HG03045 (cell line): Measurements from ENCODE around the gene RRAS2.

ENCODE experiments used
- ATAC-seq: cut with Tn5 transposase; IDR thresholded peaks from one replicate; pipeline ENCODE4 v1.9.1; 2021; ENCODE audit warnings: mild to moderate bottlenecking, moderate library complexity; ENCODE audit not compliant: unreplicated experiment

RRAS2 gene

DNA sequence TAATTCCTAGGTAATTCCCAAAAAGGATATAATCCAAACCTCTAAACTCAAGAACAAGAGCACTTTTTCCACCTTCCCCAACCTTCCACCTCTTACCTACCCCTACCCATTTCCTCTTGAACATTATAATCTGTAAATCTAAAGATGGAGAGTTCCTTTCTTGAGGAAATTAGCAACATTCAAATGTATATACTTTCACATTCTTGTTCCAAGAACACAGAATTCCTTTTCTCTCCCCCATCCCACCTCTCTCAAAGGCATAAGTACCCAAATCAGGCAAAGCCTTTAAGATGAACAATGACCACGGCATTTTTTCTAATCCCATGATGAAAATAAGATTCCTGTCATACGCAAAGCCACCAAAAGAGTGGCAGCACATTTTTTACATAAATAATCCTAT lies 18.3 kb downstream of the RRAS2 start:
- ATAC-seq, result no peak

DNA sequence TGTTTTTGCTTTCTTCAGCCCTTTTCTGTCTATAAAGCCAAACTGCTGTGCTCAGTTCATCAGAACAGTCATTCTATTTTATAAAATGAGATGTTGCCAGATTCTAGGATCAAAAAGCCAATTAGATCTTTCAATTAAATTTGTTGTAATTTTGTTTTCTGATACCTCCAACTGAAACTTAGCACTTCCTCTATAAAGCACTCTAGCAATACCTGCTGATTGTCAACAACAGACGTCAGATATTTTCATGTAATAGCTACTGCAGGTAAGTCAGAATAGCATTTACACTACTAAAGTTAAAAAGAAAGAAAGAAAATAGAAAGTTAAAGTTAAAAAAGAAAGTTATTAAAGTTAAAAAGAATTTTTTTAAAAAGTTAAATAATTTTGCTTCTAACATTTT lies 19.6 kb downstream of the RRAS2 start:
- ATAC-seq, result no peak

DNA sequence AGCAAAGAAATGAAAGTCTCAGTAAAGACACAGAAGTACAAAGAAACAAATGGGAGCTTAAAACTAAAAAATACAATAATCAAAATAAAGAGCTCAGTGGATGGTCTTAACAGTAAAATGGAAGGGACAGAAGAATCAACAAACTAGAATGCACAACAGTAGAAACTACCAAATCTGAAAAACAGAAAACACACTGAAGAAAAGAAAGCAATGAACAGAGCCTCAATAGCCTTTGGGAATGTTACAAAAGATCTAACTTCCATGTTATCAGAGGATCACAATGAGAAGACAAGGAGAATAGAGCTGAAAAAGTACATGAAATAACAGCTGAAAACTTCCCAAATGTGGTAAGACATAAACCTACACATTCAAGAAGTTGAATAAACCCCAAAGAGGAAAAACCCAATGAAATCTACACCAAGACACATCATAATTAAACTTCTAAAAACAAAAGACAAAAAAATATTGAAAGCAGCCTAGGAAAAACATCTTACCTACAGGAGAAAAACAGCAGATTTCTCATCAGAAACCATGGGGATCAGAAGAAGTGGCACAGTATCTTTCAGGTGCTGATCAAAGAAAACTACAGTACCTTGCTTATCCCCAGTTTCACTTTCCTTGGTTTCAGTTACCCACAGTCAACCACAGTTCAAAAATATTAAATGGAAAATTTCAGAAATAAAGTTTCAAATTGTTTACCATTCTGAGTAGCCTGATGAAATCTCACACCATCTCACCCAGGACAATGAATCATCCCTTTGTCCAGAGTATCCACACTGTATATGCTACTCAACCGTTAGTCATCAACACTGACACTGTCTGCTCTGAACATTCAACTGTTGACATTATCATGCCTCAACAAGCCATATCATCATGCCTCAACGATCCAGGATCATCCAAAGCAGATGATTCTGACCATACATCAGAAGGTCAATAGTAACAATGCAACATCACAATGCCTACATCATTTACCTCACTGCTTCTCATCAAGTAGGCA lies 22.2 kb downstream of the RRAS2 start:
- ATAC-seq, result no peak

DNA sequence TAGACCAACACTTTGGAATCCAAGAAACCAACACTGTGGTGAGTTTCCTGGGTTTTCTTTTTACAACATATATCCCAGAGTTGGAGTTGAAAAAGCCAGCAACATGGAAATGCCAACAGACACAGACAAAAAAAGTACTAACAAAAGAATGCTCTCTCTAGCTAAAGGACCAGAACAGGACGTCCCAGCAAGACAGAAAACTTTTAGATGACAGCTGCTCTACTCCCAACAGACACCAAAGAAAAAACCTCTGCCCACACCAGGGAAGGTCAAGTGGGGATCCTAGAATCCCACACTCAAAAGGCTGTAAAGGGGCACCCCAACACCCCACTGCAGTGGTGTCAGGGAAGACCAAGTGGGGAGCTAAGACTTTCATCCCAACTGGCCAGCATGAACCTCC lies 23.3 kb downstream of the RRAS2 start:
- no peak for ATAC-seq

DNA sequence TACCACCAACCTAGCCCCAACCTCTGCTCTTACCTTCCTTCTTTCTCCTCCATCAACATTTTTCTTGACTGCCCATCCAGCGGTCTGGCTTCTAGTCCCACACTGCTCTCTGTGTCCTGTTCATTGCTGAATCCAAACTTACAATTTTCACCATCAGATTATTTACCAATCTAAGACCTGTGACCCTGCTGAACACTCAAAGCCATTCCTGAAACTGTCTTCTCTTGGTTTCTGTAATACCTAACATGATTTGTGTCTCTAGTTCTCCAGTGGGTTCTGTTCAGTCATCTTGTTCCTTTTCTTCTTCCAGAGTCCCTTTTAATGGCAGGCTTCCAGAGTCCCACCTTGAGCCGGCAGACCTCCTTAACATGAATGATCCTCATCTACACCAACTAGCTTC lies 24.1 kb downstream of the RRAS2 start:
- peak; percentile 52 for ATAC-seq

DNA sequence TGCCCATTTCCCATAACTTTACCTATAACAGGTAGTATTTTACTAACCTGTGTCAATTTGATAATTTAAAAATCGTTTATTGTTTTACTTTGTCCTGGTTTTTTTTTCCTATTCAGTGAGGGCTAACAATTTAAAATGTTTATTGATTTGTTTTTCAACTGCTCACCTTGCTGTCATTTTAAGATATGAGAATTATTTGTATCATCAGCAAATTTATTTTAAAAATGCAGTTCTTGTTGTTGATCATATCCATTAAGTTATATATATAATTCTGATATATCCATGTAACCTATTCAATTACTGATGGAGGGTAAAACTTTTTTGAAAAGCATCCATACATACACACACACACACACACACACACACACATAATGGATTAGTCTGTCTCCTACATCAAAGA lies 24.8 kb downstream of the RRAS2 start:
- no peak for ATAC-seq

DNA sequence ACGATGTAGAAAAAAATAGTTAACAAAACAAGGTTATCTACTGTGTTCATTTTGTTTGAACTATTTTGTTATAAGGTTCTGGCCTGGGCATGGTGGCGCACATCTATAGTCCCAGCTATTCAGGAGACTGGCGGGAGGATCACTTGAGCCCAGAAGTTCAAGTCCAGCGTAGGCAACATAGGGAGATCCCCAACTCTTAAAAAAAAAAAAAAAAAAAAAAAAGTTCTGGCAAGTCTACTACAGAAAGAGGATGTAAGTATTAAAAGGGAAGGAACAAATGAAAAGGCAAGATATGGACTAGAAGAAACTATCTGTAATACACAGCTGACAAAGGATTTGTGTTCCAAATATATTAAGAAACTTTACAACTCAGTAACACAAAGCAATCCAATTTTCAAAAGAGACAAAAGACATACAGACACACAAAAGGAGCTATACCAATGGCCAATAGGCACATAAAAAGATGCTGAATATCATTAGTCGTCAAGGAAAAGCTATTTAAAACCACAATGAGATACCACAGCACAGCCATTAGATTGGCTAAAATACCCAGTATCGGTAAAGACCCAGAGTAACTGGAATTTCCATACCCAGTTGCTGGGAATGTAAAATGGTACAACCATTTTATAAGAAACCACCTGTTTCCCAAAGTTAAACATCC lies 27.4 kb downstream of the RRAS2 start:
- ATAC-seq, result peak; percentile 48

DNA sequence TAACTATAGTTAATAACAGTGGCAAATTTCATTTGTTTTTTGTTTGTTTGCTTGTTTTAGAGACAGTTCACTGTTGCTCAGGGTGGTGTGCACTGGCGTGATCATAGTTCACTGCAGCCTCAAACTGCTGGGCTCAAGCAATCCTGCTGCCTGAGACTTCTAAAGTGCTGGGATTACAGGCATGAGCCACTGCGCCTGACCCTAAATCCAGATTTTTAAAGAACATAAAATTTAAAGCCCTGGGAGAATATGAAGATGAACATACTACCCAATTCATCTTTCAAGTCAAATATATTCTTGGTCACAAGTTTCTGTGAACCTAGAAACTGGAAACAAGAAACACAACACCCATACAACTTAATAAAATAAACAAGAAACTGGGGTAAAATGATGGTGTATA lies 28.1 kb downstream of the RRAS2 start:
- no peak for ATAC-seq

DNA sequence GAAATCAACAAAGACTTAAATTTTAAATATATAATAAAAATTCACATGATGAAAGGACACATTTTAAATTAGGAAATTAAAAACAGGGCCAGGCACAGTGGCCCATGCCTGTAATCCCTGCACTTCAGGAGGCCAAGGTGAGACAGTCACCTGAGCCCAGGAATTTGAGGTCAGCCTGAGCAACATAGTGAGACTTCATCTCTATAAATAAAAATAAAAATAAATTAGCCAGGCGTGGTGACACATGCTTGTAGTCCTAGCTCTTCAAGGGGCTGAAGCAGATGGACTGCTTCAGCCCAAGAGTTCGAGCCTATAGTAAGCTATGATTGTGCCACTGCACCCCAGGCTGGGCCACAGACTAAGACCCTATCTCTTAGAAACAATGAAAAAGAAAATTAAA lies 29.3 kb downstream of the RRAS2 start:
- ATAC-seq, result no peak

DNA sequence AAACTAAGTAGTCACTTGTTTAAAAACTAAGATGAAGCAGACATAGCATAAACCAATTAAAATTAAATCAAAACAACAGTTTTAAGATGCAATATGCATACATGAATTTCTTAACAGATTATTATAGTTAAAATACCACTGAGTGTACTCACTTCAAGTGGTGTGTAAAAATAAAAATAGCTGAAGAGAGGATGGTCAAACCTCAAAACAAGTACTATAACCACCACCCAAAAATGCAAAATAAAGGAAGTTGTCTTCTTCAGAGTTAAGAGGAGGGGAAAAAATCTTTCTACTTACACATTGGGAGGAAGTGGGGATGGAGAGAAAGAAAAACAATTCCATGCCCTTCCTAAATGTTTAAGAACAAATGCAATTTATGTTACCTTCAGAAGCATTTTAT lies 31.9 kb downstream of the RRAS2 start:
- ATAC-seq, result no peak

DNA sequence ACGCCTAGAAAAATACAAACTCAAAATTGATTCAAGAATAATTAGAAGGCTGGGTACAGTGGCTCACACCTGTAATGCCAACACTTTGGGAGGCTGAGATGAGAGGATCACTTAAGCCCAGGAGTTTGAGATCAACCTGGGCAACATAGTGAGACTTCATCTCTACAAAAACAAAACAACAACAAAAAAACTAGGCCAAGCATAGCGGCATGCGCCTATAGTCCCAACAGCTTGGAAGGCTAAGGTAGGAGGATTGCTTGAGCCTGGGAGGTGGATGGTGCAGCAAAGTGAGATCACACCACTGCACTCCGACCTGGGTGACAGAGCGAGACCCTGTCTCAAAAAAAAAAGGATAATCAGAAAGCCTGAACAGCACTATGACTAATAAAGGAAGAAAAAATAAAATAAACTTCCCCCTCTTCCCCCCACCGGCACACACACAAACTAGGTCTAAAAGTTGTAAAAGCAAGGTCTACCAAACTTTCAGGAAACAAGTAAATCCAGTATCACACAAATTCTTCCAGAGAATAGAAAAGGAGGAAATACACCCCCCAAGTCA lies 35.8 kb downstream of the RRAS2 start:
- ATAC-seq, result no peak

DNA sequence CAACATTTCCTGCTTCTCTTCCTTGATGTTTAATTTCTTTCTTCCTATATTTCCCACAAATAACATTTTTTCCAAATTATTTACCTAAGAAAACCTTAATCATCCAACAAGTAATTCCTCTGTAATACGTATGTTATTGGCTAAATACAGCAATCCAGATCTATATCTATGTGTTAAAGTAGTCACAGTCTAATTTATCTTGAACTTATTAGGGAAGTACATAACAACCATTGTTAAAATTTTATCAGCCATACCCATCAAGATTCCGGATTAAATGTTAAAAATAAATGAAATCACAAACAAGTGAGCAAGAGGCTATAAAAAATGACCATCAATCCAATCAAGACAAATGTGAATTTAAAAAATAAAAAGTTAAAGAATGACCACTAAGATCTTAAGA lies 36.5 kb downstream of the RRAS2 start:
- ATAC-seq, result no peak

DNA sequence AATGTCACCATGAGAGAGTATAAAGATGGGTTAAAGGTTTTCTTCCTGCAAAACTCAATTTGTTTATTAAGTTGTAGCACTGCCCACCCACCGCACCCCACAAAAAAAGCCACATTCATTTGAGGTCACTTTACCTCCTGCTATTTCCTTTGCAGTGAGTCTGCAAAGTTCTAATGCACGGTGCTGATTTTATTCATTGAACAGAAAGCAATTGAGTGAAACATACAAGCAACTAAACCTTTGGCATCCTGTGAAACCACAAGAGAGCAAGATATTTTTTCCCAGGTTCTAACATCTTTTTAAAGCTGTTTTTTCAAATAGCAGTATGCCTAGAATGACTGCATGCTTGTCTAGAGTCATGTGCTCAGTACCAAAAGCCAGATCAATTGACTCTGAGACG lies 39.0 kb downstream of the RRAS2 start:
- no peak for ATAC-seq

DNA sequence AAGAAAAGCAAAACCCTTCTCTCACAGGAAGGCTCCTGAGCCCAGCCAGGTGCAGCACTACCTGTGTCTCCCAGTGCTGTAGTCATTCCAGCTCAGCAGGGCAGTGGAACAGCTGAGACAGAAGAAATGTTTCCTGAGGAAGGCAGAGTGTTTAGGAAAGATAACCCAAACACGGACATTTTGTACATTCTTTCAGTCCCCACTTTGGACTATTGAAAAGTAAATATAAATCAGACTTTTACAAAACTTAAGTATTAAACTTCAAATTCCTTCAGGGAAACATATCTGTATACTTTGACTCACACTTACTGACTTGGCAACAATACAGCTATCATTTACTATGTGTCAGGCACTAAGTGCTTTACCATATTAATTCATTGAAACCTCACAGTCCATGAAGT lies 40.4 kb downstream of the RRAS2 start:
- no peak for ATAC-seq

DNA sequence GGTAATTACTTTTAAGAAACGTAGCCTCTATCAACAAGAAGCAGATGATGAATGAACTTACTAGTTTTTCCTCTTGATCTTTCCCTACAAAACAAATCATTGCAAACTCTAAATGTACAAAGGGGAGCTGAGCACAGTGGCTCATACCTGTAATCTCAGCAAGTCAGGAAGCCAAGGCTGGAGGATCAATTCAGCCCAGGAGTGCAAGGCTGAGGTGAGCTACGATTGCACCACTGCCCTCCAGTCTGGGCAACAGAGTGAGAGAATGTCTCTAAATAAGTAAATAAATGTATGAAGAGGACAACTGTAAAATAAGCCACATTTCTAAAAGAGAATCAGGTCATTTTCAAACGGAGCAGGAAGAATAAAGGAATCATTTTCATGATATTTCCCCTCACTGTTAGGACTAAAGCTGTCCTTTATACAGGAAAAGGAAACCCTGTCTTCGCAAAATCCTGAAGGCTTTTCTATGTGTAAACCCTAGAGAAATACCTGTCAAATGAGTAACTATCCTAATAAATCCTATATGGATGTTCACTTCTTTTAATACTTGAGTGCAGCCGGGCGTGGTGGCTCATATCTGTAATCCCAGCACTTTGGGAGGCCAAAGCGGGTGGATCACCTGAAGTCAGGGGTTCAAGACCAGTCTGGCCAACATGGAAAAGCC lies 41.2 kb downstream of the RRAS2 start:
- ATAC-seq, result no peak

DNA sequence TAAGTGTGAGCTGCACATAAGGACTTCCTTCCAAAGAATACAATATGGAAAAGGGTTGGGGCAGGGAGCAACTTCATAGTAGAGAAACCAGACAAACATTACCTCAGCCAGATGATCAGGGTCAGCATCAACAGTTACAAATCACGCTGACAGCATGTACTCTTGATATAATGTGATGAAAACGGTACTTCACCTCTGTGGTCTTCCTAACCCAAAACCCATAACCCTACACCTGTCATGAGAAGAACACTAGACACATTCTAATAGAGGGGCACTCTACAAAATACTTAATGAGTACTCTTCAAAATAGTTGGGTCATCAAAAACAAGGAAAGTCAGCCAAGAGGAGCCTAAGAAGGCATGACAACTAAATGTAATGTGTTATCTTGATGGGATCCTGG lies 43.9 kb downstream of the RRAS2 start:
- ATAC-seq, result no peak

DNA sequence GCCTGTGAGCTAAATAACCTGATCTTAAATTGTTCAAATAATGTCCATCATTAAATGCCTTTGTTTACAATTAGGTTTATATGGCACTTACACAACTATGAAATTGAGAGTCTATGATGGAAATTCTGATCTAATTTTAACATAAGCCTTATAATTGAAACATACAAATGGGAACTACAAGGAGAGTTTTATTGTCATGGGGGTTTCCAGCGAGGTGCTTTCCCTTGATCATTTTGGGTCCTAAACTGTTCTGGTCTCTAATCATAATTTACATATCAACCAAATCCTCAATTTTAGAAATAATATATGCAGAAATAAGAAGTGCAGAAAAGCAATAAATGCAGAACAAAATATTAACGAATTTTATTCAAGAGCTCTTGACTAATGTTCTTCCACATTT lies 44.9 kb downstream of the RRAS2 start:
- no peak for ATAC-seq

DNA sequence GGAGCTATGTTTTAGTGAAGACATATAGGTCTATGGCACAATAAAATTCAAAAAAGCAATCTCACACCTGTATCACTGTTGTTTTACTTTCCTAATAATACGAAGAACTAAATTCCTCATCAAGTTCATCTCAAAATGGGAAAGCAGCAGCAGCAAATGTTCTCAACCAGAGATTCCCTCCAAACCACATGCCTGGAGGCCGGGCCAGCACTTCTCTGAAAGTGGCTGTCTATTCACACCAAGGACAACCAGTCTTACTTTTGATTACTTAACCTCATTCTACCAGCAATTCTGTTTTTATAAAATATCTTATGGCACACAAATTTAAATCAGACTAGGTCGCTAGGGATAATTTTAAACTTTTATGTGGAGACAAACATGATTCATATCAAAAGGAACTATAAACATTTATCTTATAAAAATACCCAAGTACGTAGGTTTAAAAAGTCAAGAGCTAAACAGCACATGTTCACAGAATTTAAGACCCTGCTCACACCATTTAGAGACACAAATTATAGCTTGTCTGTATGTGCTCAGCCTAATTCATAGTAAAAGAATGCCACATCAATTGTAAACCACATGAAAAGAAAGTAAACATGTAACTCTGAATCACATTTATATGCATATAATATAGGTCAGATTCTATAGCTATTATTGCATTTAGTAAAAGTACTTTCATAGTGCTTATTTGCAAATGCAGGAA lies 46.1 kb downstream of the RRAS2 start:
- ATAC-seq, result no peak

DNA sequence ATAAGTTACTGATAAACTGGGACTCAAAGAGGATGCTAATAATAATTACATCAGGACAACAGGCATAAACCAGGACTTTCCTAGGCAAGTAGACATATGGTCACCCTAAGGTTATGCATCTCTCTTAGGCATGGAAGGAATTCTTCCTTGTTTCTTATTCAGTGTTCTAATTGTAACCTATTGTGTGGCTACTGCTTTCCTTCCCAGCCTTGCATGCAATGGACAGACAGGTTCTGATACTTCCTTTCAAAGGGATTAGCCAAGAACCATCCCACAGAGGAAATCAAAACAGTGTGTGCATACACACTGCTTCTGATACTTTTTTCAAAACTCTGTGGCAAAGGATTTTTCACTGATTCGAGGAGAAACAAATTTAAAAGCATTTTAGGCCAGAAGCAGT lies 48.3 kb downstream of the RRAS2 start:
- no peak for ATAC-seq

DNA sequence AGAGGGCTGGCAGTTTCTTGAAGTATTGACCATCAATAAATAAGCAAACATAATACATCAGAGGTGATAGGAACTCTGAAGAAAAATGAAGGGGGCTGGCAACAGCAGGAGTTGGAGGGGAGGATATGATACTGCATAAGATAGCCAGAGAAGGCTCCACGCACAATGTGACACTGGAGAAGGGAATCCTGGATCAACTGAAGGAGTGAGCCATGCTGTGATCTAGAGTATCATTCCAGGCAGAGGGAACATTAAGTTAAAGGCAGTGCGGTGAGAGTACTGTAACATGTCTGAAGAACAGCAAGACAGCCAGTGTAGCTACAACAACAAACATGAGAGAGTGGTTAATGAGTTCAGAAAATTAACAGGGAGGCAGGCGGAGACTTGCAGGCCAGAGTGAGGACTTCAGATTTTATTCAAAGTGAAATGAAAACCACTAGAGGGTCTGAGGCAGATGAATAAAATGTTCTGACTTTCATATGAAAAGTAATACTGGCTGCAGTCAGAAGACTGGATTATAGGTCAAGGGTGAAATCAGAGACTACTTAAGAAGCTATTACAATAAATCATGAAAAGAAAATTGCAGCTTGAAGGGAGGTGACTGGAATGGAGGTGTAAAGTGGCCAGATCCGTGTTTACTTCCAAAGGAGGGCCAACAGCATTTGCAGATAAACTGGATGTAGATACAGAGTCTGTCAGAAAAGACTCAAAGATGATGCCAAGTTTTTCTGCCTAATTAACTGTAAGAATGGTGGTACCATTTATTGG lies 49.4 kb downstream of the RRAS2 start:
- no peak for ATAC-seq
